ENCODE results near the gene APOA5.

Gene APOA5

DNA sequence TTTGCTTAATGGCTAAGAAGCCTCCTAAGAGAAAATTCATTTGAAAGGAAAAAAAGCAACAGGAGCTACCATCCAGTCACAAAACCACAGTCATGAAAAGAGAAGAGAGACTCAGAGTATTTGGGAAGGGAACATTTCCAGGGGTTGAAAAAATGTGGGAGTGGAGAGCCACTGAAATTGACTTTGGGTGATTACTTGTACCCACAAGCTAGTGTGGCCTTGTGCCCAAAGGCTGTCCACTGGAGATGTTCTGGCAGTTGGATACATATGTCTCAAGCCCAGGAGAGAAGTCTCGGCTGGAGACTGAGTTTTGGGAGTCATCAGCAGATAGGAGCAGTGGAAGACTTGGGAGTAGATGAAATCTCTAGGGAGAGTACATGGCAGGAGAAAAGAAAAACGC, 3.2 kb upstream of the APOA5 start:
- no peak for DNase-seq

DNA sequence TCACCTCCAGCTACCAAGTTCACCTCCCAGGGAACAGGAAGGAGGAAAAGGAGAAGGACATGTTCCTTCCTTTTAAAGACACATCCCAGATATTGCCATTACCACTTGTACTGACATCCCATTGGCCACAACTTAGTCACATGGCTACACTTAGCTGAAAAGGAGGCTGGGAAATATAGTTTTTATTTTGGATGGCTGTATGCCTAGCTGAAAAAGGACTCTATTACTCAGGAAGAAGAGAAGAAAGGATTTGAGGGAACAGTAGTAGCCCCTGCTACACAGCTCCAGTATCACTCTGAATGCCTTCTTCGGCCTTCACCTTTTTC, 2.1 kb upstream of the APOA5 start:
- no peak for DNase-seq

DNA sequence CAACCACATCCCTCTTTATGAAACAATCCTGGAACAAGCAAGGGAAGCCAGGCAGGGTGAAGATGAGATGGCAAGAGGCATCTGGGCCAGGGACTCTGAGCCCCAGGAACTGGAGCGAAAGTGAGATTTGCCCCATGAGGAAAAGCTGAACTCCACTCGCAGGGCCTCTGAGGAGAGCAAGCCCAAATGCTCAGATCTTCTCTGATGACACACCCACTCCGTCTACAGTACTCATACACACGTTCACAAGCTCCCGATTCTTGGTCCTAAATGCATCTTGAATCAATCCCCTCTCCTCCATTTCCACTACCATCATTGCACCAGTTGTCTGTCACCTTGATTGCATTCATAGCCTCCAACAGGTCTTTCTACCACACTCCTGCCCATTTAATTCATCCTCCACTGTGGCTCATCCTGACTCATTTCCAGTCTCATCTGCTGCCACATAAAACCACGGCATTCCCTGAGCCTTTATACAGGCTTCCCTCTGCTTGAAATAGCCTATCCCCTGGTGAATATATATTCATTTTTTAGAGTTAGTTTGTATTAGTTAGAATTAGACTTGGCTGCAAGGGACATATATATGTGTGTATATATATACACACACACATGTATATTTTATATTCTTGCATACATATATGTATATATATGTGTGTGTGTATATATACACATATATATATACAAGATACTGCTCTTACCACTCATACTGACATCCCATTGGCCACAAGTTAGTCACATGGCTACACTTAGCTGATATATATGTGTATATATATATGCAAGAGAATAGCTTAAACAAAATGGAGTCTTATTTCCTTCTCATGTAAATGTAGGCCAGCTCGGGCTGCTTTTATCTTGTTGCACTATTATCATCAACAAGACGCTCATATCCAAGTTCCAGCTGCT, 1.4 kb upstream of the APOA5 start:
- DNase-seq, result no peak

- DNase-seq, result no peak
These were observed 627 bp upstream of the APOA5 start for GRCh38 chr11:116792144-116792868.

GRCh38 chr11:116791002-116791812, 472 bp downstream of the APOA5 start:
- DNase-seq, result no peak

- DNase-seq, result no peak
These were observed 1.3 kb downstream of the APOA5 start for GRCh38 chr11:116790167-116791001.

GRCh38 chr11:116788975-116789374, 2.7 kb downstream of the APOA5 start:
- no peak for DNase-seq

DNA sequence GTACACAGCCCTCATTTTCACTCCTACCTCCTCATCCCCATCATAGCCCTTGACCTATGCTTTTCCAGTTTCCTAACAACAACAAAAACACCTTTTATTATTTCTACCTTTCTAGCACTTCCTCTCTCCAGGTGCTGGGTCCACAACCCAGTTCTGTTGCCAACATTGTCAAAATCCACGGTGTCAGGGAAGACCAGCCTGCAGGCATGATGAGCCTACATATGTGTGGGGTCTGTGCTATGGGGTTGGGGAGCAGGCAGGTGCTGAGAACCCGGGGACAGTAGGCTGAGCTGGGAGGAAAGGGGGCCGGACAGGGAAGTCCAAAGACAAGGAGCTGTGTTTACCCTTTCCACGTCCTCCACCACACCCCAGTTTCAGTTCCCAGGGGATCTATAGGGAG, 3.1 kb downstream of the APOA5 start:
- no peak for DNase-seq

- peak; percentile 34 for DNase-seq
These were observed 3.7 kb downstream of the APOA5 start, which contains the start of gene ZPR1 for GRCh38 chr11:116787786-116788486. ZPR1 (minus strand) TSS chr11:116788023; CDS start chr11:116787990, 33 bp downstream.

GRCh38 chr11:116787436-116787785, 4.3 kb downstream of the APOA5 start:
- DNase-seq, result no peak

- DNase-seq, result no peak
These were observed 4.7 kb downstream of the APOA5 start for GRCh38 chr11:116786966-116787365.

- DNase-seq, result no peak
These were observed 5.4 kb downstream of the APOA5 start for GRCh38 chr11:116786326-116786725.

DNA sequence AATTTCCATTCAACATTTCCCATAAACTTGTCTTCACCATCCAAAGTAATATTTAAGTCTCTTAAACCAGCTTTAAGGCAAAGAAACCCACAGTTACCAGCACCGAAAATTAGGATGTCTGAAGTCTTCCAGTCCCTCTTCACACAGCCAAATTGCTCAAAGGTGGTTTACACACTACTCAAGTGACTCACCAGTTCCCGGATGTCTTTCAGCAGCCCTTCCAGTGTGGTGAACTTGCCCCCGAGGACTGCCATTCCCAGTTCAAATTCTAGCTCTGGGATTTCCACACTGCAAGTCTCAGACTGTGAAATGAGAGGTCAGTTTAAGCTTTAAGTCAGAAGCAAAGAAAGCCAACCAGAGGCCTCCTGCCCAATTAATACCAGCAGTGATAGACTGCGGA, 9.0 kb downstream of the APOA5 start:
- no peak for DNase-seq

DNA sequence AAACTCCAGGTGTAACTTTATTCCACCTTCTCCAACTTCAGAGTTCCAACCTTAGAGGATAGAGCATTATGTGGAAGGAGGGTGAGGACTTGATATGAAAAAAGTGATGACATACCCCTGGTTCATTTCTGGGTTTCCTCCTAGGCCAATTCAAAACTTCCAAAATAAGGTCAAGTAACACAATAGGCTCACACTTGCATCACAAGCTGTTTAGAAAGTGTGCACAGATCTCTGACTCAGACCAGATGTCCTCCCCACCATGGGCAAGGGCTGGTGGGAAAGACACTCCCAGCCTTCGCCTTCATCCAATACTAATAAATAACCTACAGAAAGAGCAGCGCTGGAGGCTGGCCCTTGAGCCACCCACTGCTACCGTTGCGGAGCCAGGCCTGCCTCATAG, 13.1 kb downstream of the APOA5 start:
- DNase-seq, result no peak

DNA sequence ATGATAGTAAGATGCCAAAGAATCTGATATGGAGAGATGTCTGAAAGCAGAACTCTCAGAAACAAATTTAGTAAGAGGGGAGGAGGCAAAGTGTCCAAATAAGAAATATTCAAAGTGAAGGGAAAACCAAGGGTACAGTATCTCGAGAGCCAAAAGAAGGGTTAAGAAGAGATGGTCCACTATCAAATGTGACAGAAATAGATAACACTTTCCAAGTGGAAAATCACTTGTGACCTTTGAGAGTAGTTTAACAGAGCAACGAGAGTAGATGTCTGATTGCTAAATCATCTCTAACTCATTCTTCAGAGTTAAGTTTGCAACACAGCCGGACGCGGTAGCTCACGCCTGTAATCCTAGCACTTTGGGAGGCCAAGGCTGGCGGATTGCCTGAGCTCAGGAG, 14.6 kb downstream of the APOA5 start:
- DNase-seq, result no peak

GRCh38 chr11:116776522-116776984, 15.1 kb downstream of the APOA5 start:
- no peak for DNase-seq

- no peak for DNase-seq
These were observed 15.7 kb downstream of the APOA5 start for GRCh38 chr11:116775975-116776374.

GRCh38 chr11:116774661-116775060, 17.0 kb downstream of the APOA5 start:
- no peak for DNase-seq

DNA sequence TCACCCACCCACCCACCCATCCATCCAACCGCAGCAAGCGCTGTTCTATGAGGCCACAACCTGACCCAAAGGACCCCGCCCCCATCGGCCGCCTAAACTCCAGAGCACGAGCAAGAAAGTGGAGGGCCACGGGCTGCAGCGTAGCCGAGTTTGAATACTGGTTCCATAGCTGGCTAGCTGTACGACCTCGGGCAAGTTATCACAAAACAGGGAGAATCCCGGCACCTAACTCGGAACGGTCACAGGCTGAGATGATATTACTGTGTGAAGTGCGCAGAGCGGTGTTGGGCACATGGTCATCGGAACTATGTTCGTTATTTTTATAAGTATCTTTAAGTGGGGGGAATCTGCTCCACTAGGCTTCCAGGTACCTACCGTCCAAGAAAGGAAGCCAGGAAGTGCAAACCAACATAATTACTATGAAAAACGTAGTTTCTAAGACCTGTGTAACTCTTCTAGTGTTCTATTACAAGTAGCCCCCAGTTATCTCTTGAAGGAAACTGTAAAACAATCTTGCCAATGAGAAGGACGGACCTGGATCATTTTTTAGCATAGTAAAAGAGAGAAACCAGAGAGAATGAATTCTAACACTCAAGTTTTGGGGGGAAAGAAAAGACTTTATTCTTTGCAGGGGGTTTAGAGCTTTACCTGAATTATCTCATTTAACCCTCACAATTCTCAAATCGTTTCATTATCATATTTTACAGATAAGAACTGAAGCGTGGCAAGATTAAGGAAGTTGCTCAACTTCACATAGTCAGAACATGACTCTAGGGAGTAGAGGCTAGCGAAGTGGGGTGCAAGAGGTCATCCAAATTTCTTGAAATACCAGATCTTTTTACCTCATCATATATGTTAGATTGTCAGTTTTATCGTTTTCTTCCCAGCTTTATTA, 18.2 kb downstream of the APOA5 start:
- DNase-seq, result no peak

DNA sequence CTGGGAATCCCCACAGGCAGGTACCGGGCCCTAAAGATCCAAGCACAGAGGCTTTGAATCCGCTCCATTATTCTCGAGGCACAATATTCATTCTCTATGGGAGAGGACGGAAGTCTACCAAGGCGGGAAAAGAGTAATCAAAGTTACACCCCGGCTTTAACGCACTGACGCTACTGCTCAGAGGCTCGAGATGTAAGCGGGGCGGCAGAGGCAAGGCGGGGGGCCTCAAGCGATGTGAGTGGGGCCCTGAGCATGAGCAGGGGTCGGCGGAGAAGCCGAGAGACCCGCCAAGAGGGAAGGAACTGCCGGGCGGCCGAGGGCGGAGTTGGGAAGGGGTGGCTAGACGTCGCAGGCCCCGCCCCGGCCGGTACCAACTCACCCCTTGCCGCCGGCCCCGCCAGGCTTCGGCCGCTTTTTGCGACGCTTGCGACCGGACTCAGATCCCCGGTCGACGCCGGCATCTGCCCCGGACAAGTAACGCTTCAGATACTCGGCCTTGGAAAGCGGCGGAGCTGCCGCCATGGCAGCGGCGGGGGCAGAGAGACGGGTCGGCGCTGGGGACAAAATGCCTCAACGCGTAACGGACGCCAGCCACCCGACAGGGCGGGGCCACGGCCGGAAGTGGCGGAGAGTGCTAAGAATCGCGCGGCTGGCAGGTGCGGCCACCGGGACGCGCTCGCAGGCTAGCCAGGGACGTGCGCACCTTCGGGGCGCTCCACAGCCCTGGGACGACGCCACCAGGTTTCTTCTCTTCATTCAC, 19.1 kb downstream of the APOA5 start, which contains the start of gene BUD13:
Gene BUD13, minus strand, starts transcription at position 545 of the 760 bp plus-strand sequence. Its CDS starts 23 bp downstream, at position 522.
- DNase-seq, result peak; percentile 54

Data from GOT3 (cell line).